ENCODE measurements around the gene TTLL11.

Gene TTLL11

DNA sequence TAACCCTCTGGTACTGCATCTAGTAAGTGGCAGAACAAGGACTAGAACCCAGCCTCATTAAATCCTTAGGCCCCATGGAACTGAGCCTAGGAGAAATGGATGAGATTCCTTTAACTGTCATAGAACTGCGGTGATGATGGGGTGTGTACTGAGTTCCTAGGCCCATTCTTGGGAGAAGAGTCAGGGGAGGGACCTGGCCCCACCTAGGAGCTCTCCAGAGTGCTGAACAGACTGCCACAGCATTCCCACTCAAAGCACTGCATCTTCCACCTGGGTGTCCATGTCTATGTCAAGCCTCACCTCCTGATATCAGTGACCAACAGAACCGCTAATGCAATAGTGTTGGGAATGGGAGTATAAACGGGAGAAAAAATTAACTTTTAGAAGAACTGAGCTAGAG lies 36.6 kb downstream of the TTLL11 start:
- no peak overlapping the region for H3K27ac ChIP-seq
- no peak for DNase-seq (ENCODE audit: low read depth, low spot score)

DNA sequence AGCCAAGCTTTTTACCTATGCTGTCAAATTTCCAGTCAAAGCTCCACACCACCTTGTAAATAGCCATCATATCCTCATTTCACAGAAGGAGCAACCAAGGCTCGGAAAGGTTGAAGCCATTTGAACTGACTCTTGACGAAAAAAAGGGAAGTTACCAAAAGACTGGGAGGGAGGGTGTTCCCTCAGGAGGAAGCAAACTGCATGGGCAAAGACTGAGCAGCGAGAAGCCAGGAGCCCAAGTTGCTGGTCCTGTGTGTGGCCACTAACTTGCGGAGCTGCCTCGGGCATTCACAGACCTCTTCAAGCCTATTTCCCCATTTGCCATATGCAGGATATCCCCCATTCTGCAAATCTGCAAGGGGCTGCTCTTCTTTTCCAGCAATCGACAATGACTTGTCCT lies 37.4 kb downstream of the TTLL11 start:
- H3K27ac ChIP-seq = no peak overlapping the region
- DNase-seq (ENCODE audit: low read depth, low spot score) = no peak

DNA sequence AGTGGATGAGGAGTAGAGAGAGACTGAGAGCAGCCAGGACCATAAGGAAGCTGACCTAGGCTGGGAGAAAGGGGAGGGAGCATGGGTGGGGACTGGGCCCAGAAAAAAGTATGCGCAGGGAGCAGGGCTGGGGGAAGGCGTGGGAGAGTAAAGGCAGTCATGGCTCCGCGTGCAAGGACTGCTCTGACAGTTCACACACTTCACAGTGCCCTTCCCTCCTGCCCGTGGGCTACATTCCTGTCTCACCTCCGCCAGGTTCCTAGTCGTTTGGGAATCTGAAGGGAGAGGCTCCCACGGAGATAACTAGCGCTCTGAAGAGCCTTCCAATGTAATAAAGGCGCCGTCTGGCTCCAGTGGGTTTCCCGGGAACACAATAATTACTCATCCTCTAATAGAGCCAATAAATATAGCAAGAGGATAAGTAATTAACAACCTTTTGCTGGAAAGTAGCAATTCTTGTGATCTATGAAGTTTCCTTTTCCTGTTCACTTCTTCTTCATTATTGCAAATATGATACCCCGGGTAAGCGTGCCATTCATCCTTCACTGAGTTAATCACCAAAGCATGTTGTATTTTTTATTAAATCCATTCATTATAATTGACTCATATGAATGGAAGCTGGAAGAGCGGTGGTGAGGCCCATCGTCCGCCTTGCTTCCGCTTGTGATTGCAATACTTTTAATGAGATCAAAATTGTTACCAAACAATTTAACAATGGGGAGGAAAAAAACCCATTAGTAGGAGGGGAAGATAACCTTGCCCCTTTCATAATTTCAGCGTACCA lies 39.3 kb downstream of the TTLL11 start:
- H3K27ac ChIP-seq = no peak overlapping the region
- no peak for DNase-seq (ENCODE audit: low read depth, low spot score)

DNA sequence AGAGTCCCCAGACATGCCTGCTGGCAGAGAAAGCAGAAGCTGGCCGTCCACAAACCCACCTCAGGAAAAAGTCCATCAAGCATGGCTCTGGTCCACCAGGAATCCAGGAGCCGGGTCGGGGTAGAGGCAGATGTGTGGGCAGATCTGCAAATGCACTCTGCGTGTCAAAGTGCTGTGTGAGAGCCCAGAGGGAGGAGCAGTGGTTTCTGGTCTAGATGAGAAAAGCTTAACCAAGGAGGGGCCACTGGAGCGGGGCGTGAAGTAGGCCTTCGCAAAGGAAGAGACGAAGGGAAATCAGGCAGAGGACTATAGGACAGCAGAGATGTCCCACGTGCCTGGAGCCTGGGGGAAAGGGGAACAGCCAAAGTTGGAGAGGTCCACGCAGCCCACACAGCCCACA lies 40.0 kb downstream of the TTLL11 start:
- no peak overlapping the region for H3K27ac ChIP-seq
- DNase-seq (ENCODE audit: low read depth, low spot score) = no peak

DNA sequence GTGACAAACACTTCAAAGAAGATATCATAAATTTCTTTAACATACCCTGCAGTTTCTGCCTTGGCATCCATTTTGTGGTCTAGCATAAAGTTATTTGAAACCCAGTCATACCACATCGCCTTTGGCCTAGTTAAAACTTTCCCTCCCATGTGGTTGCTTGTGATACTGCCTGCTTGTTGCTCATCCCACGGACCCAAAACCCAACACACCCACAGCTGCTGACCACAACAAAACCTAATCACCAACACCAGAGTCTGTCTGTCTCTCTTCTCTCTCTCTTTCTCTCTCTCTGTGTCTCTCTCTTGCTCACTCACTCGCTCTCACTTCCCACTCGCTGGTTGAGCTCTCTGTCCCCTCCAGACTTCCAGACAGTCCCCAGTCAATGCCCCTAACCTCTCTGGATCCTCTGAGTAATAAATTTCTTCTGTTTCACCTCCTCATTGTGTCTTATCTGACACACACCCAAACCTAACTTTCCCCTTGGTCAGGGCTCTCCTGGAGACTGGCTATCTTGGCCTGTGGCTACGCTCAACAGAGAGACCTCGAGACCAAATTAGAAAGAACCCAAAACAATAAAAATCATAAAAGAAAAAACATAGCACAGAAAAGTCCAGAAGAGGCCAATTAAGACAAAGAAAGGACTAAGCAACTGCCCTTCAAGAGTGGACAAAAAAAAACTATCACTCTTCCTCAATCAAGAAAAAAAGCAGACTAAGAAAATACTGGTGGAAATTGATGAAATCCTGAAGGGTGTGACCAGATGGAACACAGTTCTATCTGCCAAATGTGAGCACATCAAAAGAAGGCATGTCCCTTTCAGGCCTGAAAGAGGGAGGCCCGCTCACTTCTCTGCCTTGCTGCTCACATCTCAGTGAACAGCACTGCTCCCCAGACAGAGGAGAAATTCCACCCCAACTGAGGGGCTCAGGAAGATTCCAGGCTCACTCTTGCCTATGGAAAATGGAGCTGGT lies 41.5 kb downstream of the TTLL11 start:
- DNase-seq (ENCODE audit: low read depth, low spot score) = no peak
- no peak overlapping the region for H3K27ac ChIP-seq

DNA sequence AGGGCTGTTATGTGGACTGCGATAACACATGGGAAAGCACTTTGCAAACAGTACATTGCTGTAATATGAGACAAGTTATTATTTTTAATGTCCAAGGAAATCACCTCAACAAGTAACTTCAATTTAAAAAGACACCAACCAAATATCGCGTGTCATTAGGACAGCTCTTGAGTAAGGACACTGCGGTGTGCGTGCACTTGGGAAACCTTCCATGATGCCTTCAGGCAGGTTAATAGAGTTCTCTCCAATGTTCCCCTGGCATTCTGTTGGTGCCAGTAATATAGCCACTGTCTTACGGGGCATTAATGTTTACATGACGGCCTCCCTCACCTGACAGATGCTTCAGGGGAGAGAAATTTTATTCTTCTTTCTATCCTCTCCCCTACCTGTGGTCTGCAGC lies 42.9 kb downstream of the TTLL11 start:
- no peak overlapping the region for H3K27ac ChIP-seq
- no peak for DNase-seq (ENCODE audit: low read depth, low spot score)

DNA sequence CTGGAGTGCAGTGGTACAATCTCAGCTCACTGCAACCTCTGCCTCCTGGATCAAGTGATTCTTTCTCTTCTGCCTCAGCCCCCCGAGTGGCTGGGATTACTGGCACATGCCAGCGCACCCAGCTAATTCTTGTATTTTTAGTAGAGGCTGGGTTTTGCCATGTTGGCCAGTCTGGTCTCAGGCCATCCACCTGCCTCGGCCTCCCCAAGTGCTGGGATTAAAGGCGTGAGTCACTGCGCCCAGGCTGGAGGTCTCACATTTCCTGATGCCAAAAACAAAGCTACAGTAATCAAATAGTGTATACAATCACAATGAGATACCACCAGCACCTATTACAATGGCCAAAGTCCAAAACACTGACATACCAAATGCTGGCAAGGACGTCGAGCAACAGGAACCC lies 51.1 kb downstream of the TTLL11 start:
- no peak for DNase-seq (ENCODE audit: low read depth, low spot score)
- no peak overlapping the region for H3K27ac ChIP-seq

DNA sequence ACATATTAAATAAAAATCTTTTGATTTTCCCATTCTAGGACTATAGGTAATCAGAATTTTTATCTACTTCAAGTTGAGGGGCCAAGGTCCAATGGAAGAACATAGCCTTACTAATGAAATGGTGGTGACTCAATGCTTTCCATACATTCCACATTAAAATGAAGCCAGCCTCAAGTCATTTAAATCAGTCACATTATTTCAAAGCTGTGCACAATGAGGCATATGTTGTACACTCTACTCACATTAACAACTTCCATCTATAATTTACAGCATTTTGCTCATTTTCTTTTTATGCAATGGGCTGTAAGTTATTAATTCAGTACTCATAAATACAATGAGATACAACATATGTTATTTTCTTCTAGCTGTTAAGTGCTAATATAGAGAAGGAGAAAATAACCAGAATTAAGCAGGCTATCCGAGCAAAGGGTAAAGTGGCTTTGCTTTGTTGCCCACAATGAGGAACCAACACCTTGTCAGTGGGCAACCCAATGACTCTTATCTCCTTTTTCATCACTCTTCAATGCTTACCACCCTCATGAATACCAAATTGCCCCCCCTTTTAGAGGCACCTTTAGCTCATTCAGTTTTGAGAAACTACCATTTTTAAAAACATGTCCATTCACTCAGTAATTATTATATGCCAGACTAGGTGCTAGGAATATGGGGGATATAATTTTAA lies 52.4 kb downstream of the TTLL11 start:
- no peak overlapping the region for H3K27ac ChIP-seq
- DNase-seq (ENCODE audit: low read depth, low spot score) = no peak

DNA sequence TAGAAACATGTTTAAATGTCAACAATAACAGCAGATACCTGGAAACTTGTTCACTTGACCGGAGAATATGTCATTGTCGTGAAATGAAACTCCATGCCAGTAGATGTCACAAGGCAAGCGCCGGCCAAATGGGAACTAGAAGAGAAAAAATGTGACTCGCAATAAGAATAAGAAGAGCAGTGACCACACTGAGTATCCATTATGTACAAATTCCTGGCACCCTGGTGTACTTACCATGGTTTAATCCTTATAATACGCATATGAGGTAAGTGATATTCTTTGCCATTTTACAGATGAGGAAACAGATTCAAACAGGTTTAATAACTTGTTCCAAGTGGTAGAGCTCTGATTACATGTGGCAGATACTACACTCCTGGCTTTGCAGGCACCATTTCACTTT lies 53.9 kb downstream of the TTLL11 start:
- no peak for DNase-seq (ENCODE audit: low read depth, low spot score)
- no peak overlapping the region for H3K27ac ChIP-seq

DNA sequence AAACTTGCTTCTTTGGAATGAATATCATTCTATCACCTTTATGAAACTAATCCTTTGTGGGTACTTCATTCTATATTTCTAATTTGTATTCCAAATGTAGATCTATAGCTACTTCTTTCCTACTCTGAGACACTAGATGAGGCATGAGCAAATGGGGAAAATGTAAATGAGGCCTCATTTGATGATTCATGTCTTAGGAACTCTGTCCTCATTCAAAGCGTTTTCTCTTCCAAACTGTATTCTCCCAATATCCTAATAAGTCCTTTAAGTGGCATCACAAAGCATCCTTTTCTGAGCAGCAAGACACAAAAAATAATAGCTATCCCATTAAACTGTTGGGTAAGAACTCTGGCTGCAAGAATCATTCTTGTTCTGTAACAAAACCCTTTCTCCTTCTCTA lies 56.1 kb downstream of the TTLL11 start:
- no peak for DNase-seq (ENCODE audit: low read depth, low spot score)
- no peak overlapping the region for H3K27ac ChIP-seq

DNA sequence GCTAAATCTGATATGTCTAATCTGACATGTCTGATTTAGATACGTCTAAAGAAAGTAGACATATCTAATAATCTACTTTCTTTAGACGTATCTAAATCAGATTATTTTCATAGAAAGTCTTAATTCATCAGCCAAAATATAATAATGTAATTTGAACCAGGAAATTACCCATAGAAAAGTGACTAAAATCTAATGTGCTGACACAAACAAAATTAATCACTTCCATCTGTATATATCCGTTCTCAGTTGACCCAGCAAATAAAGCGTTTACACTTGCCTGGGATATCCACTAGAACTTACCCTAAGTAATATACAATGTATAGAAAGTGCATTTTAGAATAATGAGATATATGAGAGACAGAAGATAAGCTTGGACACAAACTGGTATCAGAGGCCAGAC lies 56.7 kb downstream of the TTLL11 start:
- no peak overlapping the region for H3K27ac ChIP-seq
- DNase-seq (ENCODE audit: low read depth, low spot score) = no peak

DNA sequence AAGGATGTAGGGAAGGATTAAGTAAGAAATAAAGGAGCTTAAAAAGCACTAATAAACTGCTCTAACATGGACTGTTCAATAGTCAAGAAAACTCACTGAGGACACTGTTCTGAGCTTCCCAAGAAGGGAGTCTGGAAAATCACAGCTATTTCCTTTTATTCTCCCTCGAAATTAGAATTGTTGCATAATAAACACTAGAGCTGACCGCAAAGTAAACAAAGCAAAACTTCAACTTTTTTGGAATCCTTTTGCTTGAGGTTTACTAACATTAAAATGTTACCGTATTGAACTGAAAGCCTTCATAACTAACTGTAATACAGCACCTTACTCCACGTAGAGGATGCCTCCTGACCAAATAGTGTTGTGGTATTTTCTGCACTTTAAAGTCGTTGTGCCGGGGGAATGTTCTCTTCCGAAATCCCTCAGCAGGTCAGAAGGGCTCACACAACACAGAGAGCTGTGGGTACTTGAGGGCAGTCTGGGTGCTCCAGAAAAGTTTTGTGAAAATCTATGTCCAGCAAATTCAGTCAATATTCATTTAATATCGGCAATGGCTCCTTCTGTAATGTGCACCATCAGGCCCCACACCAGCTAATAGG lies 59.2 kb downstream of the TTLL11 start:
- H3K27ac ChIP-seq = no peak overlapping the region
- DNase-seq (ENCODE audit: low read depth, low spot score) = no peak

DNA sequence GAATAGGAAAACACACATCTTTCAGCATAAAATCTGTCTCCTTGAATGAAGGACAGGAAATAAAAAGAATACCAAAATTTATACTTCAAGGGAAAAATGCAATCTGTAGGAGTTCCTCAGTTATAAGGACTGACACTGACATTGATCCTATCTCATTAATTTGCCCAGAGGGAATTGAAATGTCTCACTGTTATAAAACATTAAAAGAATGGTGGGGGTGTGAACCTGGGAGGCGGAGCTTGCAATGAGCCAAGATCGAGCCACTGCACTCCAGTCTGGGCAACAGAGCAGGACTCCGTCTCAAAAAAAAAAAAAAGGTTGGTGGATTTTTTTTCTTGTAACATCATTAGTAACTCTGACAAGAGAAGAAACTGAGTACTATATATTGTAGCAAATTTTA lies 60.8 kb downstream of the TTLL11 start:
- DNase-seq (ENCODE audit: low read depth, low spot score) = no peak
- no peak overlapping the region for H3K27ac ChIP-seq

DNA sequence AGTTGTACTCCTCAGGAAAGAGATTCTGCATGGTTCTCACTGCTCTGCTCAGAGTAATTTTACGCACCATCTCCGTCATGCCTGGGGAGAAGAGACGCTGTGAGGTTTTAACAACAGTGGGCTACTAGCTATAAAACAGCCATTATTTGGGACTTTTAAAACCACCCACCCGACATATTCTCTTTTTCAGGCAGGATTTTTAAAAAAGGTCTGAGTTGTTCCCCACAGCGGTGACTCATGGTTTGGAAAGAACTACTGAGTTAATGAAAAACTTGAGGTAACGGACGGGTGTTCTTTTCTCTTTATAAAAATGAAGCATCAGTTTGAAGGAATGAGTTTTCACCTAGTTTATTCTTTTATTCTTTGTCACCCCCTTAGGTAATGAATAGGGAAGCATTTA lies 61.3 kb downstream of the TTLL11 start:
- no peak overlapping the region for H3K27ac ChIP-seq
- DNase-seq (ENCODE audit: low read depth, low spot score) = no peak

DNA sequence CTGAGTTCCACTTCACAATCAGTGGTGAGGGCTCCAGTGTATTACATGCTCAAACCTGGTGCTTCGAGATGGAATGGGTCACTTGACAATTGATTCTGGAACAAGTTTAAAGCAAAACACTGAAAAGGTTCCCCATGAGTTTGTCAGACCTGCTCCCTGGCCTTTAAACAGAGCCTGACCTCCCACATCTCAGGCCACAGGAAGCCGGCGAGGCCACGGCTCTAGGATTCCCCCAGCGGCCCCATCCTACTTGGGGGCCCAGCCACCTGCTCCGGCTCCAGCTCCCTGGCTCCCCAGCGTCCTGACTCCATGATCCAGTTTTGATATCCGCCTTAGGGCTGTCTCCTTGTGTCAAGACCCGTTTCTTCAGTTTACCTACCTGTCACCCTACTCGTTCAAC lies 62.0 kb downstream of the TTLL11 start:
- H3K27ac ChIP-seq = no peak overlapping the region
- DNase-seq (ENCODE audit: low read depth, low spot score) = no peak

DNA sequence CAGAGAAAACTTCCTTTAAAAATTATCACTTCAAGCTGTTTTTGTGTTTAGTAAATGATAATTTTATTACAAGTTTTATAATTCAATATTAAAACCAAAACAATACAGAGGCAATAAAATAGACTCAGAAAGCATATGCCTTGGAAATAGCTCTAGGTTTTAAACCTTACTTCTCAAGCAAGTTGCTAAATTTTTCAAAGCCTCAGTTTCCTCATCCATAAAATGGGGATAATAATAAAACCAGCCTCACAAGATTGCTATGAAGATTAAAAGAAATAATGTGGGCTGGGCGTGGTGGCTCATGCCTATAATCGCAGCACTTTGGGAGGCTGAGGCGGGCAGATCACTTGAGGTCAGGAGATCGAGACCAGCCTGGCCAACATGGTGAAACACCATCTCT lies 62.8 kb downstream of the TTLL11 start:
- H3K27ac ChIP-seq = no peak overlapping the region
- no peak for DNase-seq (ENCODE audit: low read depth, low spot score)

DNA sequence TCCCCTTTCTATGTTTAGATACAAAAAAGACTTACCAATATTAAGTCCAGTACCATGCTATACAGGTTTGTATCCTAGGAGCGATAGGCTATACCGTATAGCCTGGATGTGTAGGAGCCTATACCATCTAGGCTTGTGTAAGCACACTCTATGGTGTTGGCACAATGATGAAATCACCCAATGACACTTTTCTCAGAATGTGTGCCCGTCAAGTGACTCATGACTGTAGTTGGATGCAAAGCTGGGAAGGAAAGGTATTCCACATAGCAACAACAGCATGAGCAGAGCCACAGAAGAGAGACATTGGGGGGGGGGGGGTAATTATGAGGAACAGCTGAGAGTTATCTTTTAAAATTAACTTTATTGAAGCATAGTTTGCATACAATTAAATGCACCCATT lies 63.2 kb downstream of the TTLL11 start:
- no peak overlapping the region for H3K27ac ChIP-seq
- DNase-seq (ENCODE audit: low read depth, low spot score) = peak; percentile 10

DNA sequence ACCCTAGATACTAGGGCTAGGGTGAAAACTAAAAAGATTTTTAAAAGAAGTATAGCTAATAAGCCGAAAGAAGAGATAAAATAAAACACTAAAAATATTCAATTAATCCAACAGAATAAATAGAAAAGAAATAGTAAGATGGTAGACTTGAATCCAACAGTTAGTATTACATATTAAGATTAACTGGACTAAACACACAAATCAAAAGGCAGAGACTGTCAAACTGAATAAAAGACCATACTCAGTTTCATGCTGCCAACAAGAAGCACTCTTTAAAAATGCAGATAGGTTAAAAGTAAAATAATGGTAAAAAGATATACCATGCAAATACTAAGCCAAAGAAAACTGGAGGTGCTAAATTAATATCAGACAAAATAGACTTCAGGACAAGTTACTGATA lies 65.0 kb downstream of the TTLL11 start:
- no peak for DNase-seq (ENCODE audit: low read depth, low spot score)
- H3K27ac ChIP-seq = no peak overlapping the region

DNA sequence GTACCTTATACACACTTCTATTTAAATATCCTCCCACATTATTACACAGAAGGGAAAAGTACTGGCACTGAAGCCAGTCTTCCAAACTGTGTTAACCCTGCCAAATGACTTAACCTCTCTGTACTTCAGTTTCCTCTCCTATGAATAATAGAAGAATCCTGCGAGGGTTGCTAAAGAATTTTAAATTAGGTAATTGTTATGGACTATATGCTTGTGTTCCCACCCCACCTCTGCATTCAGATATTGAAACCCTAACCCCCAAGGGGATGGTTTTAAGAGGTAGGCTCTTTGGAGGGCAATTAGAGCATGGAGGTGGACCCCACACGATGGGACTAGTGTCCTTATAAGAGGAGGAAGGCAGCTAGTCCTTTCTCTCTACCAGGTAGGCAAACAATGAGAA lies 72.7 kb downstream of the TTLL11 start:
- no peak for DNase-seq (ENCODE audit: low read depth, low spot score)
- H3K27ac ChIP-seq = no peak overlapping the region

DNA sequence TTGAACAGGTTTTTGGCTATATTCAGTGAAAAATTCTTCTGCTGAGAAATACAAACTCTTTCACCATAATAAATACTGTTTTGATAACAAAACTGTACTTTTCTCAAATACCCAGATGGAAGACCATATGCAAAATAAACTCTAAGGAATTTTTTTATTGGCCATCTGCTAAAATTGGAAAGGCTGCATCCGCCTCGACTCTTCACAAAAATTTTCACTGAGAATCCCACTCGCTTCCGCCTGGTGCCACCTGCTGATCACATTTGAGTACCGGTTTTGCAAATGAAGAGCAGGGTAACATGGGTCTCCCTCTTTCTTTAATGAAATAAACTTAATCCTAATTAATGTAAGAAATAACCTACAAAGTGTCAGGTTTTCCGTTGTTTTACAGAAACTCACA lies 76.4 kb downstream of the TTLL11 start:
- no peak overlapping the region for H3K27ac ChIP-seq
- DNase-seq (ENCODE audit: low read depth, low spot score) = no peak

DNA sequence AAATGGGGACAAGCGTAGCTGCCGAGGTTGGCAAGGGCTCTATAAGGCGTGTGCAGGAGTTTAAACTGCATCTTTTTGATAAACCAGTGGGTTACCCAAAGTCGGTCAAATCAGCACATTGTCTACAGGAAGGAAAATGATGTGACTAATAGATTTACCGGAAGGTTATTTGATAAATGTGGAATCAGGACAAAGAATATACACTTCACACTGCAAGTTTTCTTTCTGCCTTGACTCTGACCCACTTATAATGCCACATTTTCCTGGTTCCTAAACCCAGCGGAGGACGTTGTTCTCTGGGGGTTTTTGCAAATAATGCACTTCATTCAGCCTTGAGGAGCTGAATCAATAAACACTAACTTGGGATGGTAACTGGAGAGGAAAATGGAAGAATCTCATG lies 76.8 kb downstream of the TTLL11 start:
- H3K27ac ChIP-seq = no peak overlapping the region
- DNase-seq (ENCODE audit: low read depth, low spot score) = no peak

All from epithelial cell of prostate (primary cell).